Loucy (cell line): Measurements from ENCODE around the gene OR6S1.

ENCODE experiments used
- H2AFZ ChIP-seq: fragments of 200-600 bp; sonication (generic); 2 replicates; pipeline ENCODE4 v1.6.0; 2016; ENCODE audit warnings: antibody characterized with exemption, mild to moderate bottlenecking, low read length, moderate library complexity
- H3F3A ChIP-seq: fragments of 200-600 bp; 2 replicates; pipeline ENCODE4 v1.6.0; 2016; ENCODE audit warnings: antibody characterized with exemption, low read depth, mild to moderate bottlenecking
- H3K27me3 ChIP-seq: fragments of 200-600 bp; sonication (generic); 2 replicates; pipeline ENCODE4 v1.6.1; 2014; ENCODE audit warnings: low read length, mild to moderate bottlenecking; ENCODE audit not compliant: insufficient read depth, poor library complexity, severe bottlenecking
- H3K36me3 ChIP-seq: fragments of 200-600 bp; sonication (generic); 2 replicates; pipeline ENCODE4 v1.6.1; 2016; ENCODE audit warnings: low read length; ENCODE audit not compliant: insufficient read depth
- H3K4me1 ChIP-seq: fragments of 200-600 bp; sonication (generic); 2 replicates; pipeline ENCODE4 v1.5.1; 2014; ENCODE audit warnings: low read length, mild to moderate bottlenecking; ENCODE audit not compliant: insufficient read depth, poor library complexity, severe bottlenecking
- H3K4me2 ChIP-seq: fragments of 200-600 bp; sonication (generic); 2 replicates; pipeline ENCODE4 v1.6.0; 2014; ENCODE audit warnings: antibody characterized with exemption, low read length, low read depth, mild to moderate bottlenecking; ENCODE audit not compliant: poor library complexity, severe bottlenecking
- H3K4me3 ChIP-seq: fragments of 200-600 bp; sonication (generic); 2 replicates; pipeline ENCODE4 v1.5.1; 2014; ENCODE audit warnings: low read length, mild to moderate bottlenecking, mixed read lengths; ENCODE audit not compliant: poor library complexity, severe bottlenecking
- H3K79me2 ChIP-seq: fragments of 200-600 bp; sonication (generic); 2 replicates; pipeline ENCODE4 v1.6.1; 2014; ENCODE audit warnings: low read length; ENCODE audit not compliant: insufficient read depth
- H3K9ac ChIP-seq: fragments of 200-600 bp; sonication (generic); 2 replicates; pipeline ENCODE4 v1.6.0; 2014; ENCODE audit warnings: mild to moderate bottlenecking, low read depth, low read length, moderate library complexity; ENCODE audit not compliant: poor library complexity, severe bottlenecking
- H3K9me2 ChIP-seq: fragments of 200-600 bp; sonication (generic); replicated peaks from 2 replicates; pipeline ENCODE4 v1.6.1; 2016; ENCODE audit warnings: low read depth, low read length, mixed read lengths
- H3K9me3 ChIP-seq: fragments of 200-600 bp; sonication (generic); 2 replicates; pipeline ENCODE4 v1.6.1; 2014; ENCODE audit warnings: mild to moderate bottlenecking, antibody characterized with exemption, low read length, low read depth; ENCODE audit not compliant: insufficient read depth
- H4K20me1 ChIP-seq: fragments of 200-600 bp; sonication (generic); 2 replicates; pipeline ENCODE4 v1.6.0; 2014; ENCODE audit warnings: antibody characterized with exemption, low read length, mild to moderate bottlenecking; ENCODE audit not compliant: insufficient read depth, poor library complexity, severe bottlenecking
- EZH2phosphoT487 ChIP-seq: fragments of 200-600 bp; IDR thresholded peaks from 2 replicates; pipeline ENCODE4 v1.6.1; 2018; ENCODE audit warnings: antibody characterized with exemption, mild to moderate bottlenecking, moderate library complexity, borderline replicate concordance
- TF ChIP-seq, protein P1 (sequence below): fragments of 200-600 bp; sonication (generic); conservative IDR thresholded peaks from 2 replicates; pipeline ENCODE4 v1.5.1; 2014; ENCODE audit warnings: mild to moderate bottlenecking, antibody characterized with exemption, low read length

Gene OR6S1

GRCh38 chr14:20626274-20626673 lies 15.2 kb downstream of the OR6S1 start:
- Histone ChIP-seq H3K4me2 (no peak overlapping the region), H3F3A (no peaks in the 10 kb centered on the region), H3K27me3 (no peaks in the 10 kb centered on the region), H3K9me2 (no peaks in the 10 kb centered on the region), H3K4me3 (no peak overlapping the region), H3K79me2 (no peaks in the 10 kb centered on the region), H3K4me1 (peaks cover 6% of the 10 kb centered on the region), H3K36me3 (no peaks in the 10 kb centered on the region), H3K9ac (no peak overlapping the region), H2AFZ (no peak overlapping the region), H3K9me3 (no peaks in the 10 kb centered on the region), H4K20me1 (no peaks in the 10 kb centered on the region)
- no peak for TF ChIP-seq EZH2phosphoT487
- TF ChIP-seq, protein P1, sequence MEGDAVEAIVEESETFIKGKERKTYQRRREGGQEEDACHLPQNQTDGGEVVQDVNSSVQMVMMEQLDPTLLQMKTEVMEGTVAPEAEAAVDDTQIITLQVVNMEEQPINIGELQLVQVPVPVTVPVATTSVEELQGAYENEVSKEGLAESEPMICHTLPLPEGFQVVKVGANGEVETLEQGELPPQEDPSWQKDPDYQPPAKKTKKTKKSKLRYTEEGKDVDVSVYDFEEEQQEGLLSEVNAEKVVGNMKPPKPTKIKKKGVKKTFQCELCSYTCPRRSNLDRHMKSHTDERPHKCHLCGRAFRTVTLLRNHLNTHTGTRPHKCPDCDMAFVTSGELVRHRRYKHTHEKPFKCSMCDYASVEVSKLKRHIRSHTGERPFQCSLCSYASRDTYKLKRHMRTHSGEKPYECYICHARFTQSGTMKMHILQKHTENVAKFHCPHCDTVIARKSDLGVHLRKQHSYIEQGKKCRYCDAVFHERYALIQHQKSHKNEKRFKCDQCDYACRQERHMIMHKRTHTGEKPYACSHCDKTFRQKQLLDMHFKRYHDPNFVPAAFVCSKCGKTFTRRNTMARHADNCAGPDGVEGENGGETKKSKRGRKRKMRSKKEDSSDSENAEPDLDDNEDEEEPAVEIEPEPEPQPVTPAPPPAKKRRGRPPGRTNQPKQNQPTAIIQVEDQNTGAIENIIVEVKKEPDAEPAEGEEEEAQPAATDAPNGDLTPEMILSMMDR, result no peak

- no peak overlapping the region for H3K9ac ChIP-seq
- no peak overlapping the region for H2AFZ ChIP-seq
- TF ChIP-seq, protein P1, result no peak
- TF ChIP-seq EZH2phosphoT487, result no peak
- H4K20me1 ChIP-seq, result no peaks in the 10 kb centered on the region
- H3K4me3 ChIP-seq, result no peak overlapping the region
- H3K4me1 ChIP-seq, result peaks cover 6% of the 10 kb centered on the region
- H3K79me2 ChIP-seq, result no peaks in the 10 kb centered on the region
- H3K4me2 ChIP-seq, result no peak overlapping the region
- H3F3A ChIP-seq, result no peaks in the 10 kb centered on the region
- H3K36me3 ChIP-seq, result no peaks in the 10 kb centered on the region
- no peaks in the 10 kb centered on the region for H3K9me3 ChIP-seq
- H3K9me2 ChIP-seq, result no peaks in the 10 kb centered on the region
- no peaks in the 10 kb centered on the region for H3K27me3 ChIP-seq
These were observed 16.9 kb downstream of the OR6S1 start for GRCh38 chr14:20624495-20625070.

GRCh38 chr14:20623798-20624197 lies 17.7 kb downstream of the OR6S1 start:
- no peak for TF ChIP-seq EZH2phosphoT487
- TF ChIP-seq, protein P1, result no peak
- Histone ChIP-seq H3K4me1 (peaks cover 6% of the 10 kb centered on the region), H4K20me1 (no peaks in the 10 kb centered on the region), H3K4me3 (no peak overlapping the region), H2AFZ (peak overlapping the region; percentile 47), H3K27me3 (no peaks in the 10 kb centered on the region), H3K9me2 (no peaks in the 10 kb centered on the region), H3K79me2 (no peaks in the 10 kb centered on the region), H3F3A (no peaks in the 10 kb centered on the region), H3K9me3 (no peaks in the 10 kb centered on the region), H3K36me3 (no peaks in the 10 kb centered on the region), H3K9ac (no peak overlapping the region), H3K4me2 (no peak overlapping the region)
